IMR-90 (cell line): ENCODE results near the gene C12orf57. TPM values are rescaled to one million over a fixed set of nuclear protein-coding genes. Genes with fewer than 3 reads are reported as not detected.

Source experiments
- ATAC-seq: fragments of 200-7000 bp; cut with Tn5 transposase; 2 replicates; pipeline ENCODE4 v1.9.1; 2020; ENCODE audit warnings: low read depth, mild to moderate bottlenecking, moderate library complexity
- BruUV-seq: library from RNA; stranded (reverse); fragments of 400-500 nt; replicated peaks from 2 replicates; lab custom pipeline; 2021; lab: Mats Ljungman, UMichigan
- CTCF ChIA-PET: fragments of 300-600 bp; formaldehyde crosslinking; extraction: SDS; loops from one replicate; lab custom pipeline; 2021; ENCODE audit warnings: antibody characterized with exemption; lab: Yijun Ruan, JAX
- POLR2A ChIA-PET: fragments of 300-600 bp; sonication (Branson Sonifier 250); formaldehyde crosslinking; loops from one replicate; lab custom pipeline; 2022; ENCODE audit warnings: antibody characterized with exemption; ENCODE audit not compliant: unreplicated experiment; lab: Charles Lee
- DNase-seq: peaks from one replicate; pipeline ENCODE4 v3.0.0; 2013
- H2AFZ ChIP-seq: replicated peaks from 2 replicates; pipeline ENCODE3; 2013; ENCODE audit warnings: low read length, mild to moderate bottlenecking; ENCODE audit not compliant: poor library complexity
- H2AK5ac ChIP-seq: 2 replicates; pipeline ENCODE4 v1.6.1; 2013; ENCODE audit warnings: low read depth, low read length, inconsistent platforms
- H2AK9ac ChIP-seq: replicated peaks from 2 replicates; pipeline ENCODE3; 2013; ENCODE audit warnings: mild to moderate bottlenecking, low read depth, low read length, moderate library complexity; ENCODE audit not compliant: poor library complexity
- H2BK120ac ChIP-seq: 2 replicates; pipeline ENCODE4 v1.6.1; 2013; ENCODE audit warnings: low read depth, low read length, inconsistent platforms
- H2BK15ac ChIP-seq: 3 replicates; pipeline ENCODE4 v1.6.1; 2013; ENCODE audit warnings: low read depth, low read length, inconsistent platforms
- H2BK20ac ChIP-seq: 2 replicates; pipeline ENCODE4 v1.6.1; 2013; ENCODE audit warnings: low read depth, mild to moderate bottlenecking, inconsistent platforms, low read length, moderate library complexity
- H2BK5ac ChIP-seq: 2 replicates; pipeline ENCODE4 v1.6.1; 2013; ENCODE audit warnings: mild to moderate bottlenecking, low read depth, low read length, inconsistent platforms; ENCODE audit not compliant: poor library complexity, severe bottlenecking
- H3K14ac ChIP-seq: replicated peaks from 2 replicates; pipeline ENCODE4 v1.6.1; 2013; ENCODE audit warnings: low read depth, low read length, inconsistent platforms
- H3K18ac ChIP-seq: 2 replicates; pipeline ENCODE4 v1.6.1; 2013; ENCODE audit warnings: low read depth, low read length, control low read depth
- H3K23ac ChIP-seq: 2 replicates; pipeline ENCODE4 v1.6.1; 2013; ENCODE audit warnings: low read depth, low read length, inconsistent platforms
- H3K27ac ChIP-seq: 2 replicates; pipeline ENCODE4 v1.5.1; 2013; ENCODE audit warnings: mild to moderate bottlenecking, control low read depth, low read length; ENCODE audit not compliant: insufficient read depth
- H3K27me3 ChIP-seq: 2 replicates; pipeline ENCODE4 v1.6.1; 2013; ENCODE audit warnings: low read length; ENCODE audit not compliant: control insufficient read depth, insufficient read depth
- H3K36me3 ChIP-seq: 2 replicates; pipeline ENCODE4 v1.6.1; 2013; ENCODE audit warnings: low read length, mixed read lengths; ENCODE audit not compliant: control insufficient read depth, insufficient read depth
- H3K4ac ChIP-seq: 2 replicates; pipeline ENCODE4 v1.6.1; 2013; ENCODE audit warnings: low read depth, low read length, inconsistent platforms
- H3K4me1 ChIP-seq: 2 replicates; pipeline ENCODE4 v1.6.1; 2013; ENCODE audit warnings: low read length, mixed read lengths; ENCODE audit not compliant: control insufficient read depth, insufficient read depth
- H3K4me2 ChIP-seq: 2 replicates; pipeline ENCODE4 v1.6.1; 2013; ENCODE audit warnings: low read depth, mild to moderate bottlenecking, control low read depth, low read length, moderate library complexity
- H3K4me3 ChIP-seq: 2 replicates; pipeline ENCODE4 v1.5.1; 2013; ENCODE audit warnings: low read depth, mild to moderate bottlenecking, control low read depth, low read length, moderate library complexity; ENCODE audit not compliant: insufficient read depth
- H3K56ac ChIP-seq: 2 replicates; pipeline ENCODE4 v1.6.1; 2013; ENCODE audit warnings: low read length, inconsistent platforms; ENCODE audit not compliant: insufficient read depth; ENCODE audit errors: extremely low read depth
- H3K79me1 ChIP-seq, 2 experiments: 2 replicates each; pipeline ENCODE4 v1.6.1; 2013; ENCODE audit warnings: low read length in 2 of 2, inconsistent platforms in 1 of 2, low read depth in 1 of 2
- H3K9ac ChIP-seq: 2 replicates; pipeline ENCODE4 v1.6.1; 2013; ENCODE audit warnings: low read depth, low read length, control low read depth
- H3K9me1 ChIP-seq: 2 replicates; pipeline ENCODE4 v1.6.1; 2013; ENCODE audit warnings: low read length, inconsistent platforms; ENCODE audit not compliant: insufficient read depth
- H3K9me3 ChIP-seq: 2 replicates; pipeline ENCODE4 v1.6.1; 2013; ENCODE audit warnings: low read length; ENCODE audit not compliant: control insufficient read depth, insufficient read depth
- H4K20me1 ChIP-seq: 2 replicates; pipeline ENCODE4 v1.6.1; 2013; ENCODE audit warnings: low read length, inconsistent platforms; ENCODE audit not compliant: insufficient read depth
- H4K5ac ChIP-seq: 2 replicates; pipeline ENCODE4 v1.6.1; 2013; ENCODE audit warnings: mild to moderate bottlenecking, low read depth, low read length, control low read depth
- H4K8ac ChIP-seq, 2 experiments: 2 replicates each; pipeline ENCODE4 v1.6.1; 2013; ENCODE audit warnings: low read depth in 2 of 2, low read length in 2 of 2, control low read depth in 1 of 2, inconsistent platforms in 1 of 2
- H4K91ac ChIP-seq: 2 replicates; pipeline ENCODE4 v1.6.1; 2013; ENCODE audit warnings: low read depth, low read length, inconsistent platforms; ENCODE audit not compliant: insufficient read depth
- BHLHE40 ChIP-seq: fragments of 150-350 bp; IDR thresholded peaks from 2 replicates; pipeline ENCODE4 v1.6.1; 2016; ENCODE audit warnings: mild to moderate bottlenecking, low read depth, low read length
- FOS ChIP-seq: fragments of 150-350 bp; IDR thresholded peaks from 2 replicates; pipeline ENCODE4 v1.6.1; 2016; ENCODE audit warnings: low read depth, low read length
- MAFK ChIP-seq: IDR thresholded peaks from 2 replicates; pipeline ENCODE4 v1.6.1; 2012; ENCODE audit warnings: low read depth, low read length, improper control_type of control experiment
- MXI1 ChIP-seq: IDR thresholded peaks from 2 replicates; pipeline ENCODE4 v1.6.1; 2012; ENCODE audit warnings: low read depth, mild to moderate bottlenecking, low read length, moderate library complexity, borderline replicate concordance
- NFE2L2 ChIP-seq: fragments of 150-350 bp; IDR thresholded peaks from 2 replicates; pipeline ENCODE4 v1.6.1; 2016; ENCODE audit warnings: low read depth, mild to moderate bottlenecking, low read length
- RCOR1 ChIP-seq: IDR thresholded peaks from 2 replicates; pipeline ENCODE4 v1.6.1; 2012; ENCODE audit warnings: mild to moderate bottlenecking, low read length, improper control_type of control experiment; ENCODE audit not compliant: insufficient replicate concordance
- SMC3 ChIP-seq: fragments of 150-350 bp; IDR thresholded peaks from 2 replicates; pipeline ENCODE4 v1.6.1; 2016; ENCODE audit warnings: low read depth, mild to moderate bottlenecking, antibody characterized with exemption, low read length, moderate library complexity
- WGBS, 2 experiments: methylation state at CpG; one replicate each; pipeline versions ENCODE4 v1.1.5 to v1.1.7; 2013; ENCODE audit warnings: missing lambda C conversion rate in 2 of 2; ENCODE audit not compliant: insufficient read length in 1 of 2; ENCODE audit errors: extremely low coverage in 2 of 2; 5-methylcytosine and 5-hydroxymethylcytosine counted together
- dilution Hi-C: fragments of 300-500 bp; cut with HindIII; formaldehyde crosslinking; loops from one replicate; pipeline ENCODE4 v1.14.3; 2018; ENCODE audit warnings: low sequenced_read_pairs; ENCODE audit not compliant: unreplicated experiment
- in situ Hi-C: fragments of 300-500 bp; cut with MboI; formaldehyde crosslinking; loops from 3 replicates; pipeline ENCODE4 v1.14.3; 2019; ENCODE audit warnings: low sequenced_read_pairs, inconsistent platforms, mixed read lengths
- intact Hi-C: fragments of 100-400 bp; cut with micrococcal nuclease; formaldehyde crosslinking; loops from 2 replicates; pipeline ENCODE4 v1.10.0; 2022
- polyA plus RNA-seq, 3 experiments: library from polyadenylated mRNA; depleted of rRNA; stranded (reverse); fragments of >200 nt; gene quantifications; 2 replicates each; pipeline ENCODE4 v1.2.3, GENCODE V29; 2012; ENCODE audit warnings: low replicate concordance in 1 of 3
- total RNA-seq: library from RNA; depleted of rRNA; stranded (reverse); fragments of >200 nt; gene quantifications from 2 replicates; pipeline ENCODE4 v1.2.3, GENCODE V29; 2012
- TF ChIP-seq, protein P1 (sequence below): conservative IDR thresholded peaks from 2 replicates; pipeline ENCODE4 v1.5.1; 2012; ENCODE audit warnings: mild to moderate bottlenecking, low read depth, low read length, improper control_type of control experiment
- TF ChIP-seq, protein P2 (sequence below): fragments of 150-350 bp; IDR thresholded peaks from 2 replicates; pipeline ENCODE4 v1.6.1; 2016; ENCODE audit warnings: low read depth, mild to moderate bottlenecking, low read length, moderate library complexity, borderline replicate concordance

Gene C12orf57
- total and polyA plus RNA-seq, 2 of the 4 experiments (the other 2 are of a cell fraction) = 238 to 530 TPM

DNA sequence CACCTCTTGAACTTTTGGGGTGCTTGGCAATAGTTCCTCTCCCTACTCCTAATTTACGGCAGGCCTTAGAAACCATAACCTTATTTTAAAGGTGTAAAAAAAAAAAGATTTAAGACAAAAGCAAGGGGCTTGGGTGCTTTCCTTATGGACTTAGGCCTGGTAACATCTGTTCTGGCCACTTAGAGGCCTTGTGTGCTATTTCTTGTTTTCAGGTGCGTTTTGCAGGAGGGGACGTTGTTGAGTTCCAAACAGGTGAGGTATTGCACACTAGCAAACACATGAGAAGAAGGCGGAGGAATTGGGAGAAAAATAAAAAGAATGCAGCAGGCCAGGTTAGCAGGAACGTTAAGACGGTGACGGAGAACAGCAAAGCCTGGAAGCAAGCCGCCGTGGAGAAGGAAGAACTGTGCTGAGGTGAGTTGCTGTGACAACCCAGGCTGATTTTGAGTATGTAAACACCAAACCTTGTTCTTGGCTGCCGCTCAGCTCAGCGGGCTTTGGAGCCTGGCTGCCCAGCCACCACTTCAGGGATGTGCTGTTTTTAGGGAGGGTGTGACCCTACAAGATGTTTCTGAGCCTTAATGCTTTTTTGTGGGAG, 44.2 kb downstream of the C12orf57 start:
- Histone ChIP-seq H3K4me3 (no peak overlapping the region), H3K14ac (no peak overlapping the region), H3K36me3 (peaks cover 17% of the 10 kb centered on the region), H2BK5ac (no peak overlapping the region), H3K27me3 (no peaks in the 10 kb centered on the region), H4K91ac (no peak overlapping the region), H2BK20ac (no peak overlapping the region), H4K8ac (no peak overlapping the region), H3K4me2 (no peak overlapping the region), H2AK5ac (no peak overlapping the region), H2BK120ac (no peak overlapping the region), H3K9me1 (no peaks in the 10 kb centered on the region), H3K27ac (no peak overlapping the region), H2BK15ac (no peak overlapping the region), H4K20me1 (no peaks in the 10 kb centered on the region), H3K56ac (no peak overlapping the region), H3K18ac (no peak overlapping the region), H2AFZ (no peak overlapping the region), H3K4ac (no peak overlapping the region), H3K9me3 (no peaks in the 10 kb centered on the region), H3K9ac (no peak overlapping the region), H2AK9ac (no peak overlapping the region), H3K79me1 (peaks cover 0 to 3% of the 10 kb centered on the region in 2 experiments; a peak in 2 of 4 replicates), H4K5ac (no peak overlapping the region), H3K23ac (no peak overlapping the region), H3K4me1 (no peaks in the 10 kb centered on the region)
- dilution Hi-C loops (no loop called here), intact Hi-C loops (no loop called here), in situ Hi-C loops (no loop called here)
- TF ChIP-seq RCOR1 (no peak), SMC3 (no peak), NFE2L2 (no peak), FOS (no peak), BHLHE40 (no peak), MAFK (no peak), MXI1 (no peak)
- TF ChIP-seq, protein P1, sequence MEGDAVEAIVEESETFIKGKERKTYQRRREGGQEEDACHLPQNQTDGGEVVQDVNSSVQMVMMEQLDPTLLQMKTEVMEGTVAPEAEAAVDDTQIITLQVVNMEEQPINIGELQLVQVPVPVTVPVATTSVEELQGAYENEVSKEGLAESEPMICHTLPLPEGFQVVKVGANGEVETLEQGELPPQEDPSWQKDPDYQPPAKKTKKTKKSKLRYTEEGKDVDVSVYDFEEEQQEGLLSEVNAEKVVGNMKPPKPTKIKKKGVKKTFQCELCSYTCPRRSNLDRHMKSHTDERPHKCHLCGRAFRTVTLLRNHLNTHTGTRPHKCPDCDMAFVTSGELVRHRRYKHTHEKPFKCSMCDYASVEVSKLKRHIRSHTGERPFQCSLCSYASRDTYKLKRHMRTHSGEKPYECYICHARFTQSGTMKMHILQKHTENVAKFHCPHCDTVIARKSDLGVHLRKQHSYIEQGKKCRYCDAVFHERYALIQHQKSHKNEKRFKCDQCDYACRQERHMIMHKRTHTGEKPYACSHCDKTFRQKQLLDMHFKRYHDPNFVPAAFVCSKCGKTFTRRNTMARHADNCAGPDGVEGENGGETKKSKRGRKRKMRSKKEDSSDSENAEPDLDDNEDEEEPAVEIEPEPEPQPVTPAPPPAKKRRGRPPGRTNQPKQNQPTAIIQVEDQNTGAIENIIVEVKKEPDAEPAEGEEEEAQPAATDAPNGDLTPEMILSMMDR = no peak
- TF ChIP-seq, protein P2, sequence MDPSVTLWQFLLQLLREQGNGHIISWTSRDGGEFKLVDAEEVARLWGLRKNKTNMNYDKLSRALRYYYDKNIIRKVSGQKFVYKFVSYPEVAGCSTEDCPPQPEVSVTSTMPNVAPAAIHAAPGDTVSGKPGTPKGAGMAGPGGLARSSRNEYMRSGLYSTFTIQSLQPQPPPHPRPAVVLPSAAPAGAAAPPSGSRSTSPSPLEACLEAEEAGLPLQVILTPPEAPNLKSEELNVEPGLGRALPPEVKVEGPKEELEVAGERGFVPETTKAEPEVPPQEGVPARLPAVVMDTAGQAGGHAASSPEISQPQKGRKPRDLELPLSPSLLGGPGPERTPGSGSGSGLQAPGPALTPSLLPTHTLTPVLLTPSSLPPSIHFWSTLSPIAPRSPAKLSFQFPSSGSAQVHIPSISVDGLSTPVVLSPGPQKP = no peak
- ATAC-seq (no peak), DNase-seq (no peak)
- ChIA-PET POLR2A (no interaction called here), CTCF (no interaction called here)
- BruUV-seq = no TSS peak
- WGBS, 2 experiments = 100% methylated on average over 4 of the region's 11 CpGs; no CpG with 5 or more reads in 1 of the 2 experiments
